ENCODE data around the gene USP40. TPM values are rescaled to one million over a fixed set of nuclear protein-coding genes. Genes with fewer than 3 reads are reported as not detected.

Gene USP40
- total and polyA plus RNA-seq, 2 of the 8 experiments (the other 6 are each of a cell fraction or from before 2014, with no cell fraction given): 12.0 to 15.7 TPM

- CTCF ChIA-PET (ENCODE audit: partially characterized antibody): no interaction called here
- no peak overlapping the region for H2AFZ ChIP-seq (ENCODE audit: low read length)
- WGBS, 2 experiments (ENCODE audit: extremely low coverage in 1 of 2, insufficient coverage in 1 of 2, insufficient read length in 1 of 2, insufficient replicate concordance in 2 of 2, low coverage in 1 of 2, low lambda C conversion rate in 2 of 2, missing lambda C conversion rate in 1 of 2): 87% methylated on average over 13 of the region's 14 CpGs; no CpG with 5 or more reads in 1 of the 2 experiments
These were observed 95.7 kb downstream of the USP40 start for GRCh38 chr2:233470839-233471238.

More at GRCh38 chr2:233470839-233471238, 95.7 kb downstream of the USP40 start:
- Histone ChIP-seq H2BK120ac (replicated peaks; ENCODE audit: low read depth, low read length) (no peak overlapping the region), H2BK12ac (ENCODE audit: low read depth, low read length) (no peak overlapping the region), H4K20me1 (replicated peaks in 1 of 2; ENCODE audit: control insufficient read depth in 1 of 2, insufficient read depth in 2 of 2, low read length in 2 of 2) (peaks cover 0 to 1% of the 10 kb centered on the region in 2 experiments), H2BK5ac (ENCODE audit: low read depth, low read length) (no peak overlapping the region), H3K4me2 (ENCODE audit: insufficient read depth in 1 of 2, low read depth in 2 of 2, low read length in 2 of 2) (no peak overlapping the region), H3K79me2 (ENCODE audit: control insufficient read depth in 1 of 2, insufficient read depth in 2 of 2, low read length in 2 of 2) (no peaks in the 10 kb centered on the region), H3K4ac (replicated peaks; ENCODE audit: insufficient read length, low read depth, low read length) (no peak overlapping the region), H3K23me2 (ENCODE audit: low read depth, low read length) (no peaks in the 10 kb centered on the region), H3K18ac (ENCODE audit: extremely low read depth, low read length) (no peak overlapping the region), H3K14ac (ENCODE audit: insufficient read length) (no peak overlapping the region), H4K91ac (replicated peaks; ENCODE audit: insufficient read length, low read length) (no peak overlapping the region), H3K79me1 (ENCODE audit: low read depth, low read length) (no peaks in the 10 kb centered on the region), H3K9me3 (ENCODE audit: insufficient read depth in 2 of 2, low read depth in 1 of 2, low read length in 1 of 2) (no peaks in the 10 kb centered on the region), H3K27ac (ENCODE audit: low read depth, low read length) (no peak overlapping the region), H2BK15ac (ENCODE audit: low read length) (no peak overlapping the region), H3K4me3 (ENCODE audit: extremely low read depth in 1 of 4, insufficient read depth in 2 of 4, low read depth in 3 of 4, low read length in 4 of 4) (no peak overlapping the region), H4K8ac (ENCODE audit: extremely low read depth, insufficient read depth, low read length) (no peak overlapping the region), H3K56ac (replicated peaks; ENCODE audit: insufficient read length, low read depth, low read length) (no peak overlapping the region), H3K23ac (ENCODE audit: insufficient read length) (no peak overlapping the region), H2BK20ac (ENCODE audit: low read length) (no peak overlapping the region), H3K36me3 (ENCODE audit: control insufficient read depth in 2 of 4, insufficient read depth in 4 of 4, low read length in 3 of 4) (peaks cover 0 to 11% (median 3%) of the 10 kb centered on the region in 4 experiments; a peak in 4 of 8 replicates), H2AK5ac (ENCODE audit: low read depth, low read length) (no peak overlapping the region), H3K27me3 (replicated peaks in 1 of 4; ENCODE audit: control insufficient read depth in 3 of 4, extremely low read depth in 1 of 4, insufficient read depth in 3 of 4, low read length in 3 of 4) (no peaks in the 10 kb centered on the region), H4K5ac (ENCODE audit: insufficient read length, low read depth, low read length) (no peak overlapping the region), H3K9ac (replicated peaks in 1 of 4; ENCODE audit: extremely low read depth in 1 of 4, low read depth in 3 of 4, low read length in 3 of 4) (no peak overlapping the region), H3K4me1 (replicated peaks in 1 of 4; ENCODE audit: control insufficient read depth in 3 of 4, insufficient read depth in 4 of 4, low read length in 3 of 4) (peaks cover 0 to 6% (median 0%) of the 10 kb centered on the region in 4 experiments; a peak in 2 of 7 replicates)
- POLR2A ChIA-PET (ENCODE audit: partially characterized antibody): no interaction called here
- FAIRE-seq: no peak
- no peak for DNase-seq (ENCODE audit: low read depth in 1 of 2, low spot score in 2 of 2)
- TF ChIP-seq POU5F1 (IDR thresholded peaks at IDR 0.05; ENCODE audit: low read depth, low read length) (no peak), POLR2AphosphoS5 (IDR thresholded peaks at IDR 0.05; ENCODE audit: low read depth, low read length) (no peak), GTF2F1 (IDR thresholded peaks at IDR 0.05; ENCODE audit: borderline replicate concordance, low read depth, low read length) (no peak), SP2 (IDR thresholded peaks at IDR 0.05; ENCODE audit: low read length) (no peak), POLR2A (IDR thresholded peaks at IDR 0.05; ENCODE audit: control extremely low read depth in 1 of 2, low read depth in 2 of 2, low read length in 2 of 2) (no peak), CEBPB (IDR thresholded peaks at IDR 0.05; ENCODE audit: low read depth, low read length) (no peak), NANOG (IDR thresholded peaks at IDR 0.05; ENCODE audit: insufficient read depth, low read depth, low read length, poor library complexity, severe bottlenecking) (no peak), JUN (IDR thresholded peaks at IDR 0.05; ENCODE audit: low read depth, low read length) (no peak), SP4 (IDR thresholded peaks at IDR 0.05; ENCODE audit: low read length) (no peak), TBP (IDR thresholded peaks at IDR 0.05; ENCODE audit: low read depth, low read length) (no peak)
